ENCODE data around the gene PSMD3.

The PSMD3 gene

DNA sequence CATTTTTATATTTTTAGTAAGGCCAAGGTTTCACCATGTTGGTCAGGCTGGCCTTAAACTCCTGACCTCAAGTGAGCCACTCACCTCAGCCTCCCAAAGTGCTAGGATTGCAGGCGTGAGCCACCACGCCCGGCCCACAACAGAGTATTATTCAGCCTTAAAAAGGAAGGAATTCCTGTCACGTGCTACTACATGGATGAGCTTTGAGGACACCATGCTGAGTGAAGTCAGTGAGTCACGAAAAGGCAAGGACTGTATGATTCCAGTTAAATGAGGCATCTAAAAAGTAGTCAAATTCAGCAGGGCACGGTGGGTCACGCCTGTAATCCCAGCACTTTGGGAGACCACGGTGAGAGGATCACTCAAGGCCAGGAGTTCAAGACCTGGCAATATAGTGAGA is 44.3 kb downstream of the PSMD3 start:
- no peak for DNase-seq

GRCh38 chr17:40025559-40025958 is 45.0 kb downstream of the PSMD3 start:
- no peak for DNase-seq

DNA sequence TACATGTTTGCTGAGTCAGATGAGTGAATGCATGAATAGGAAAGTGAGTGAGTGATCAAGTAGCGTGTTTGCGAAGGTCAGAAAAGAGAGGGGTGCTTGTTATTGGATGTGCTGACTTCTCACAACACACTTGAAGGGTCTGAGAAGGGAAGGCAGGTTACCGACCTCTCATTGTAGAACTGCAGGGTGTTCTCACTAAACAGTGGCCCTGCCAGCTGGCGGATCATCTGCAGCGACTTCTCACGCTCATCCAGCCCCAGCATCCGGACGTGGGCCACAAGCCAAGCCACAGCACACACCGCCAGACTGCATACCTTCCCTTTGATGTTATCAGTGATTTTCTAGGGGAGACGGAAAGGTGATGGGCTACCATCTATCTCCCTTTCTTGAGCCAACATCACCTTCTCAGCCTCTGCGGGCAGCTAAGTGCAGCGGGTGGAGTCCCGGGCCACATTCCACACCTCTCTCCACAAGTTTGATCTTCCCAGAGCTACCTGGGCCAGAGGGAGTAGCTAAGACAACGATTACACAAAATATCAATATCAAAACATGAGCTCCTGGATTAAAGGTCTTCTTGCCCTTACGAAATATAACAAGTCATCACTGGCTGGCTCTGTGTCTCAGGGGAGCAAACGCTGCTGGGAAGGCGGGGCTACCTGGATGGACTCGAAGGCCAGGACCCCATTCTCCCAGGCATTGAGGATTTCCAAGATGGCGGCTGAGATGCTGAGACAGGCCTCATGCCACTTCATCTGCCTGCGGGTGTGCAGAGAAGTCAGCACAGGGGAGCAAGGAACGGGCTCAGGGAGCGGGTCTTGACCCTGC is 45.6 kb downstream of the PSMD3 start:
- no peak for DNase-seq

GRCh38 chr17:40026816-40027613 is 46.4 kb downstream of the PSMD3 start:
- peak; percentile 73 for DNase-seq

GRCh38 chr17:40027614-40028012 is 47.0 kb downstream of the PSMD3 start:
- no peak for DNase-seq

DNA sequence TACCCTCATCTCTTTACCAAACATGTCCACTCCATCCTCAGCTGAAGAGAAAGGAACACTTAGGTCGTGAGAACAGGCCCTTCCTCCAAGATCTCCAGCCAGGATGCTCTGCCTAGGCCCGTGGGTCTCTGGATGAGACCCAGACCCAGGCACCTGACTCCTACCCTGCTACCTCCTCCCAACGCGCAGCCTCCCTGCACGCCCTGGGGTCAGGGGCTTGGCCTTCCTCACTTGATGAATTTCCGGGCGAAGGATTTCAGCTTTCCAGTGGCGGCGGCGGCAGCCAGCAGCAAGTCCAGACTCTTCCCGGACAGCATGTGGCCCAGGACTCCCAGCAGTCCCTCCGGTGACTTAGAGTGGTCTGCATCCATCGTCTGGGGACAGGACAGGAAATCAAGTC is 48.0 kb downstream of the PSMD3 start:
- DNase-seq, result no peak

DNA sequence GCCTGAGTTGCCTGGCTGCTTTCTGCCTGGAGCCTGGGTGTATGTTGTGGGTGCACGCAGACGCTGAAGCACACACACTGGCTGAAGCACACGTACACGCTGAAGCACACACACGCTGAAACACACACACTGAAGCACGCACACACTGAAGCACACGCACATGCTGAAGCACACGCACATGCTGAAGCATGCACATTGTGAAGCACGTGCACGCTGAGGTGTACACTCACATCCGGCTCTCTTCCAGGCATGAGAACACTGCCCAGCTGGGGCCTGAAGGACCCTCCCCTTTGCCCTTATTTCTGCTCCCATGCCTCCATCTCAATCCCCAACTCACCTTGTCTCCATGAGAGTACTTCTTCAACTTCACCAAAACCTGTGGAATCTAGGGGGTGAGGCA is 51.1 kb downstream of the PSMD3 start:
- DNase-seq, result no peak

GRCh38 chr17:40032322-40033320 is 52.0 kb downstream of the PSMD3 start:
- DNase-seq, result no peak

- no peak for DNase-seq
Observed at GRCh38 chr17:40033339-40033738, 52.7 kb downstream of the PSMD3 start.

DNA sequence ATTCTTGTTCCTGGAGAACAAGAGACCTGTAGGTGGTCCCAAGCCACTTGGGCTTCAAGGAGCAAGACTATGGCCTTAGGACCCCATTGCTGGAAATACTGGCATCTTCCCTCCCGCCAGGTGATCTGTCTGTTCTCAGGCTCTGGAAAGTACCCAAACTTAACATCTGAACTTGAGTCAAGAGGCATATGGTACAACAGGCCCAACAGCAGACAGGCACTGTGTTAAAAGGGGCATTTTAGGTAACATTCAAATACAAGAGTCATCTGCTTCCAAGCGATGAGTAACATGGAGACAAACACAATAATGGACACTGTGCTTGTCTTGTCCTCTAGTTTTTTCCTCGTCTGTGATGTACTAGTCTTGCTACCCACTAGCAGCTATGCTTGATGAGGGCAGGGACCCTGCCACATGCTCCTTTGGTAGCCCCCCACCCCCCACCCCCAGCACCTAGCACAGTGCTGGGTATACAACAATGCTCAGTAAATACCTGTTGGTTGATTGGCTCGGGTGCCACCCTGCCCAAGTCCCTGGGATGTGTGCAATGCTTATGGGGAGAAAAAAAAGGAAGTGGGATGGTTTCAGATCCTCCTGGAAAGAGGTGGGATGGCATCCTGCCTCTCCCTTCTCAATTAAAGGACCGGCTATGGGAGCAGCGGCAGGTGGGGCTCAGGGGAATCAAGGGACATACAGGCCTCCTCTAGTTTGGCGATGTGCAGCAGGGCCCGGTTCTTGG is 54.0 kb downstream of the PSMD3 start:
- no peak for DNase-seq

DNA sequence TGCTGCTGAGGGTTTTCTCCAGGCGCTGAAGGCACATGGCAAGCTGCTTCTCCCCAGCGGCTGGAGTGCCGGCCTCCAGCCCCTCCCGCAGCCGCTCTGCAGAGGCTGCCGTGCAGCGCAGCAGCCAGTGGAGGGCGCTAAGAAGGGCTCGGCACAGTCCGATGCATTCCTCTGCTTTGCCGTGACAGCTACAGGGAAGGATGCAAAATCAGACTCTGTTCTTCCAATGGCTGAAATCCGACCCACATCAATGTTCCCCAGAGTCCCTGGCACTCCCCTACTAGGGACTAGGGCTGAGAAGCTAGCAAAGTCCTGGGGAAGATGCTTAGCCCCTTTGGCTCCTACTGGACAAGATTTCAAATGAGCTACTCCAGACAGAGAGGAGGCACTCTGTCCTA is 54.6 kb downstream of the PSMD3 start:
- no peak for DNase-seq

GRCh38 chr17:40038882-40039513 is 58.4 kb downstream of the PSMD3 start:
- no peak for DNase-seq

DNA sequence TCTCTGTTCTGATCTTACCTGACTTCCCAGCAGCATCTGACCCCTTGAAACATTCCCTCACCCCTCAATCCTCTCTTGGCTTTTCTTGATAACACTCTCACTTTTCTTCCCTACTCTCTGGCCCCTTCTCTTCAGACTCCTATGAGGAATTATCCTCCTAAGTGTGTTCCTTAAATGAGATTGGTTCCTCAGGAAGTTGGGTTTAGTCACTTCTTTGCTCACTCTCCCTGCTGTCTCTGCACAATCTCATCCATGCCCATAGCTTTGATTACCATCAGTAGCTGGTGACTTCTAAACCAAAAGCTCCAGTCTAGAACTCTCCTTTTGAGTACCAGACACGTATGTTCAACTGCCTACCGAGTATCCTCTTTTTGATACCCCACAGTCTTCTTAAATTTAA is 60.6 kb downstream of the PSMD3 start:
- DNase-seq, result no peak

Data from activated CD4-positive, CD25-positive, alpha-beta regulatory T cell treated with anti-CD3 and anti-CD28 coated beads, Interleukin-2, amount 50 U/mL, for 72 hours (primary cell).